GM19467 (cell line): ENCODE measurements around the gene HS6ST3.
A peak's percentile ranks its signal among the peaks of the same experiment; 100 is the strongest.
"Not testable (repeated sequence)": the region's sequence is repeated elsewhere in the genome, so short reads cannot be mapped to it uniquely, and the experiment has no call there.

Source experiments
- ATAC-seq: cut with Tn5 transposase; IDR thresholded peaks from one replicate; pipeline ENCODE4 v1.9.1; 2021; ENCODE audit warnings: mild to moderate bottlenecking, moderate library complexity; ENCODE audit not compliant: unreplicated experiment

The HS6ST3 gene

GRCh38 chr13:96771486-96772367, 681.8 kb downstream of the HS6ST3 start:
- ATAC-seq: peak; percentile 79

GRCh38 chr13:96772426-96772825, 682.5 kb downstream of the HS6ST3 start:
- ATAC-seq: no peak

GRCh38 chr13:96778302-96778701, 688.4 kb downstream of the HS6ST3 start:
- ATAC-seq: not testable (repeated sequence)

GRCh38 chr13:96779691-96780090, 689.8 kb downstream of the HS6ST3 start:
- ATAC-seq: no peak

GRCh38 chr13:96780105-96780504, 690.2 kb downstream of the HS6ST3 start:
- no peak for ATAC-seq

- no peak for ATAC-seq
Measured at GRCh38 chr13:96781141-96781540, 691.2 kb downstream of the HS6ST3 start.

GRCh38 chr13:96782186-96782585, 692.3 kb downstream of the HS6ST3 start:
- ATAC-seq: no peak

- no peak for ATAC-seq
Measured at GRCh38 chr13:96783057-96783456, 693.1 kb downstream of the HS6ST3 start.

GRCh38 chr13:96783511-96783910, 693.6 kb downstream of the HS6ST3 start:
- ATAC-seq: no peak

GRCh38 chr13:96785986-96786385, 696.1 kb downstream of the HS6ST3 start:
- ATAC-seq: no peak

GRCh38 chr13:96792188-96792587, 702.3 kb downstream of the HS6ST3 start:
- no peak for ATAC-seq

- ATAC-seq: no peak
Measured at GRCh38 chr13:96792736-96793403, 703.0 kb downstream of the HS6ST3 start.

GRCh38 chr13:96793404-96793755, 703.5 kb downstream of the HS6ST3 start:
- no peak for ATAC-seq

- ATAC-seq: no peak
Measured at GRCh38 chr13:96794669-96795068, 704.8 kb downstream of the HS6ST3 start.

GRCh38 chr13:96795670-96796069, 705.8 kb downstream of the HS6ST3 start:
- no peak for ATAC-seq

- ATAC-seq: no peak
Measured at GRCh38 chr13:96796091-96796633, 706.3 kb downstream of the HS6ST3 start.

- ATAC-seq: no peak
Measured at GRCh38 chr13:96797136-96797535, 707.2 kb downstream of the HS6ST3 start.

- ATAC-seq: no peak
Measured at GRCh38 chr13:96803456-96804100, 713.7 kb downstream of the HS6ST3 start.

GRCh38 chr13:96804174-96804573, 714.3 kb downstream of the HS6ST3 start:
- no peak for ATAC-seq

- no peak for ATAC-seq
Measured at GRCh38 chr13:96806746-96807145, 716.8 kb downstream of the HS6ST3 start.

- no peak for ATAC-seq
Measured at GRCh38 chr13:96809366-96810096, 719.6 kb downstream of the HS6ST3 start.
